HG03095 (cell line): Measurements from ENCODE around the gene IL23A.

Experiments
- ATAC-seq: cut with Tn5 transposase; IDR thresholded peaks from one replicate; pipeline ENCODE4 v1.9.1; 2021; ENCODE audit warnings: moderate library complexity; ENCODE audit not compliant: unreplicated experiment

IL23A gene

DNA sequence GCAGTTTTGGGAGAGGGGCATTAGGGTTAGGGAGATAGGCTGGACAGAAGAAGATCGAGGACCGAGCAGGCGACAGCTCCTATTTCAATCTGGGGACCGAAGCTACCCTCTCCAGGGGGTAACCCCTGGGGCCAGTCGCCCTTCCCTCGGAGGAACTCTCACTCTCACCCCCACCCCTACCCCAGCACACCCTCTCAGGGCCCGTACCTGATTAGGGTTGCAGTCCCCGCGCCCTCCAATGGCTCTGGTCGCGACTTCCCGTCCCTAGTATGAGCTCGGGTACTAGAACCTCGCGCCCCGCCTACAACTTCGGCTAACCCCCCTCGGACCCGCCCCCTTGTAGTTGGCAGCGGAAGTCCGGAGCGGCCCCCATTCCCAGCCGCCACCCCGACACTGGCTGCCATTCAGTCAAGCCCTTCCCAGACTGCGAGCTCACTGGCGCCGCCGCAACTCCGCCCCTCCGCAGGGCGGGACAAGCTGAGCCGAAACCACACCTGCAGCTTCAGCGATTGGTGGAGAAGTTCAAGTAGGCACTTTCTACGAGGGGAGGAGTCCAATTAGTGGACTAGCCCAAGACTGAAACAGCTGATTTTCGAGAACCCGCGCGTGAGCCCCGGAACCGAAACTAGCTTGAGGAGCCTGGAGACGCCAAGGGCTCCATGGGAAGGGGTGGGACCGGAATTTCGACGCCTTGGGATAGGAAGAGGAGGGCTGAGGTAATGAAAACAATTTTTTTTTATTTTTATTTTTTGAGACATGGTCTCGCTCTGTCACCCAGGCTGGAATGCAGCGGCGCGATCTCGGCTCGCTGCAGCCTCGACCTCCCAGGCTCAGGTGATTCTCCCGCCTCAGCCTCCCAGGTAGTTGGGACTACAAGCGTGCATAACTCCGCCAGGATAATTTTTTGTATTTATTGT lies 21.4 kb downstream of the IL23A start, which contains the start of gene STAT2:
TSS of gene STAT2 (minus strand) at position 257 of the 917 bp plus-strand sequence. CDS start 3,536 bp downstream, outside the sequence.
- peak; percentile 94 for ATAC-seq

DNA sequence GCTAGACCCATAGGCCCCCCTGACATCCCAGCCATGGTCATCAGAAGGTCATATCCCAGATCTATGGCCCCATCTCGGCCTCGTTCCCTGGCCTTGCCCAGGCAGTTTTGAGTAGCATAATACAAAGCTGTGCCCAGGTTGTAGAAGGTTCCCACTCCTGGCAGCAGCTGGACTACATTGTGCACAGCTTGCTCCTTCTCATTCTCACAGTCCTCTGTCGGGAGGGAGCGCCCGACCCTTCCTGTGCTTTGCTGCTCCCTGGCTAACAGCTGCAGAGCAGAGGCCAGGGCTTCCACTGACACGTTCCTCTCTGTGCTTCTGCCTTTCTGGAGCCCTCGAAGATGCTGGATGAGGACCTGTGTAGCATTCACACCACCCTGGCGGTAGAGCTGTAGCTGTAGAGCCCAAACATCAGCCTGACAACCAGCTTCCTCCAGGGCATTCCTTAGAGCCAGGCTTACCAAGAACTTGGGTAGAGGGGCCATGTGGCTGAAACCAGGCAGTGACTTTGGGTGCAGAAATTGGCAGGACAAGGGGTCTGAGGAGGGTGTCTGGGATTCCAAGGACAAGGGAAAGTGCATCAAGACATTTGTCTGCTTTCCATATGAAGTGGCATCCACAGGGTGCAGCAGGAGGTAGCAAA lies 22.9 kb downstream of the IL23A start:
- ATAC-seq, result no peak

GRCh38 chr12:56362130-56363059 lies 23.7 kb downstream of the IL23A start, which contains the start of gene APOF:
APOF (minus strand) TSS chr12:56362857; CDS start chr12:56362745, 112 bp downstream.
- ATAC-seq, result no peak

- no peak for ATAC-seq
Measured at GRCh38 chr12:56366948-56367347, 28.3 kb downstream of the IL23A start.

DNA sequence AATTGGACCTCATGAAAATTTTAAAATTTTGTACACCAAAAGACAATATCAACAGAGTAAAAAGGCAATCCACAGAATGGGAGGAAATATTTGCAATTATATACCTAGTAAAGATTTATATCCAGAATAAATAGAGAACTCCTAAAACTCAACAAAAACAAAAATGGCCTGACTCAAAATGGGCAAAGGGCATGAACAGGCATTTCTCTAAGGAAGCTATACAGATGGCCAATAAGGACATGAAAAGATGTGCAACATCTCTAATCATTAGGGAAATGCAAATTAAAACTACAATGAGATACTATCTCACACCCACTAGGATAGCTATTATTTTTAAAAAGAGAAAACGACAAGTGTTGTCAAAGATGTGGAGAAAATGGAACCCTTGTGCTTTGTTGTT lies 34.8 kb downstream of the IL23A start:
- no peak for ATAC-seq

DNA sequence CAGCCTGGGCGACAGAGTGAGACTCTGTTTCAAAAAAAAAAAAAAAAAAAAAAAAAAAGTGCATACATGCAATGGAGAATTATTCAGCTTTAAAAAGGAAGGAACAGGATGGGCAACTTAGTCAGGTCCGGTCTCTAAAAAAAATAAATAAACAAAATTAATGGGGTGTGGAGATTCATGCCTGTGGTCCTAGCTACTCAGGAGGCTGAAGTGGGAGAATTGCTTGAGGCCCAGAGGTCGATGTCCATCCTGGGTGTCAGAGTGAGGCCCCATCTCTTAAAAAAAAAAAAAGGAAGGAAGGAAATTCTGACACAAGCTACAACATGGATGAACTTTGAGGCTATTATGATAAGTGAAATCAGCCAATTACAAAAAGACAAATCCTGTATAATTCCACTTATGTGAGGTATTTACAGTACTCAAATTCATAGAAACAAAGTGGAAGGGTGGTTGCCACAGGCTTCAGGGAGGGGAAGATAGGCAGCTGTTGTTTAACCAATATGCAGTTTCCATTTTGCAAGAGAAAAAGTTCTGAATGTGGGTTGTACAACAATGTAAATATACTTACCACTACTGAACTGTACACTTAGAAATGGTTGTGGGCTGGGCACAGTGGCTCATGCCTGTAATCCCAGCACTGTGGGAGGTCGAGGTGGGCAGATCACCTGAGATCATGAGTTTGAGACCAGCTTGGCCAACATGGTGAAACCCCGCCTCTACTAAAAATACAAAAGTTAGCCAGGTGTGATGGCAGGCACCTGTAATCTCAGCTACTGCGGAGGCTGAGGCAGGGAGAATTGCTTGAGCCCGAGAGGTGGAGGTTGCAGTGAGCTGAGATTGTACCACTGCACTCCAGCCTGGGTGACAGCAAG lies 36.3 kb downstream of the IL23A start:
- ATAC-seq, result peak; percentile 37

GRCh38 chr12:56375598-56376434 lies 37.1 kb downstream of the IL23A start:
- peak; percentile 60 for ATAC-seq

DNA sequence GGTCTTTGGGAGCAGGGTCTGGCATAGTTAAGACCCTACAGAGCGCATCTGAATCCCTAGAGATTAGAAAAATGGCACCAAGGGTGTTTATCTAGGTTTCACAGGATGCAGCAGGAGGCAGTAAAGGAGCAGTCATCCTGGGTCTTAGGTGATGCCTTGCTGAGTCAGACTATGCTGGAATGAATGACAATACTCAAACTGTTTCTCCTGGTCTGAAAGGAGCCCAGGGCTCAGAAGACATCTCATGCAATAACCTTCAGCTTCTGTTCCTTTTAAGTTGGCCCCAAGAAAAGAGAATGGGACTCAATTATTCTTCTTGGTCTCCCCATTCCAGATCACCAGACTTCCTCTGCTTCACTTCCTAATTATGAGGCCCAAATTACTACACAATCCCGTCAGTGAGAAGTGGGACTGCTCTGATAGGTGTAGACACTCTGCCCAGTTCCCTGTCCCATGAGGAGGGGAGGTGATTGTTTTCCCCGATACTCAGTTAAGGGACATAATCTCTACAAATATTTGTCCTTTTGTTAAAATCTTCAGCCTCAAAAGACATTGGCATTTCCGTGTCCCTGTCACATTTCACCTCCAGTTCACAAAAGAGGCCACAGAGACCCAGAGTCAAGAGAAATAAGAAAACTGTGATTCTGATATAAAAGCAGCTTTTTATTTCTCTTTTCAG lies 38.8 kb downstream of the IL23A start:
- no peak for ATAC-seq

DNA sequence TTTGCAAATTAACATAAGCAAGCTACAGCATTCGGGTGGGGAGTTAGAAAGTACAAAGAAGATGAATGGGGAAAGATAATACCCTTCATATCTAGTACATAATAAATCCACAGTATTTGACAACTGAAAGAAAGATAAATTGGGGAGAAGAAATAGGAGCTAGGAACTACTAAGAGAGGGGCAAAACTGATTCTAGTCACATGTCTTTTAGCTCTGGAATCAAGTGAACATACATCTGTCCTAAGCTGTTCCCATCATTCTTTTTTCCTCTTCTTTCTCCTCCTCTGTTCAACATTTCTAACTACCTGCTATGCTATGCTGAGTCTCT lies 39.3 kb downstream of the IL23A start:
- ATAC-seq, result no peak

- no peak for ATAC-seq
Measured at GRCh38 chr12:56382611-56383010, 43.9 kb downstream of the IL23A start.

DNA sequence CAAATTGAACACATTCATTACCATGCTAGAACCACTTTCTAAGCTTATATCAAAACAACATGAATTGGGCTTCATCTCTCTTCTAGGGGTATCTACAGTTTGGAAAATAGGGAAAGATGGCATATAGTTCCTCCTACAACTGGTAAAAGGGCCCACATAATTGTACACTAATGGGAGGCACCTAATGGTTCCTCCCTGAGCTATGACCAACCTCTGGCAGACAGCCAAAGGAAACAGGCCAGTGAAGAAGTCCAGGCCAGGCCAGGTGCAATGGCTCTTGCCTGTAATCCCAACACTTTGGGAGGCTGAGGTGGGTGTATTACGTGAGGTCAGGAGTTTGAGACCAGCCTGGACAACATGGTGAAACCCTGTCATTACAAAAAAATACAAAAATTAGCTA lies 47.2 kb downstream of the IL23A start:
- ATAC-seq, result no peak

DNA sequence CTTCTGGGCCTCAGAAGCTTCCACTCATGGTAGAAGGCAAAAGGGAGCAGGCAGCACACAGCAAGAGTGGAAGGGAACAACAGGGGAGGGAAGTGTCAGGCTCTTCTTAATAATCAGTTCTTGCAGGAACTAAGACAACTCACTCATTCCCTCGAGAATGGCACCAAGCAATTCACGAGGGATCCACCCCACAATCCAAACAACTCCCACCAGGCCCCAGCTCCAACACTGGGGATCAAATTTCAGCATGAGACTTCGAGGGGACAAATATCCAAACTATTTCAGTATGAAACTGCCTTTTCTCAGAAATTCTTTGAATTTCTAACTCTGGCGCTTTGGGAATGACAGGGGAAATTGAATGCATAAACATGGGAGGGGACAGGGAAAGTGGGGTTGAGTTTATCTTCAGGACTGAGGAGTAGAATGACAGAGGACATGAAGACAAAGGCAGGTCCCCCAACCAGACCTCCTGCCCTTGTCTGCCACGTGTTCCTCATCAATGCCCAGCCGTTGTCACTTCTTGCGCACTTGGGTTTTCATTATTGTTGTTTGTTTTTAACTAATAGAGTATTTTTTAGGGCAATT lies 48.6 kb downstream of the IL23A start:
- no peak for ATAC-seq

- ATAC-seq, result no peak
Measured at GRCh38 chr12:56389412-56389811, 50.7 kb downstream of the IL23A start.
